GM12878 (cell line): ENCODE results near the gene TTYH1. TPM values are rescaled to one million over a fixed set of nuclear protein-coding genes. Genes with fewer than 3 reads are reported as not detected.

Experiments used
- ATAC-seq: fragments of 200-7000 bp; cut with Tn5 transposase; 3 replicates; pipeline ENCODE4 v1.9.1; 2020; ENCODE audit warnings: mild to moderate bottlenecking, moderate library complexity
- BruUV-seq: library from RNA; stranded (reverse); fragments of 400-500 nt; replicated peaks from 2 replicates; lab custom pipeline; 2021; lab: Mats Ljungman, UMichigan
- CTCF ChIA-PET: fragments of 300-600 bp; sonication (Branson Sonifier 250); formaldehyde crosslinking; extraction: SDS; loops from one replicate; lab custom pipeline; 2021; ENCODE audit warnings: inconsistent platforms; lab: Yijun Ruan, JAX
- POLR2A ChIA-PET: fragments of 350-600 bp; formaldehyde crosslinking; extraction: SDS; loops from one replicate; lab custom pipeline; 2021; ENCODE audit warnings: inconsistent platforms; lab: Charles Lee
- RAD21 ChIA-PET: fragments of 300-600 bp; sonication (Branson Sonifier 250); formaldehyde crosslinking; loops from one replicate; lab custom pipeline; 2023; ENCODE audit warnings: antibody characterized with exemption; ENCODE audit not compliant: unreplicated experiment; lab: Charles Lee
- SMC1A ChIA-PET: fragments of 300-600 bp; sonication (Branson Sonifier 250); formaldehyde crosslinking; loops from one replicate; lab custom pipeline; 2023; ENCODE audit not compliant: unreplicated experiment, uncharacterized antibody; lab: Charles Lee
- DNase-seq: peaks from one replicate; pipeline ENCODE4 v3.0.0-alpha.2; 2011; ENCODE audit warnings: low read depth, low spot score
- FAIRE-seq: peaks from 3 replicates; lab custom pipeline; 2011; peaks lifted over from hg19 to GRCh38; lab: Jason Lieb, UNC
- H2AFZ ChIP-seq: 2 replicates; pipeline ENCODE4 v1.6.0; 2011; ENCODE audit warnings: low read depth, low read length, control low read depth; ENCODE audit not compliant: control insufficient read depth
- H3K27ac ChIP-seq: 2 replicates; pipeline ENCODE4 v1.5.1; 2011; ENCODE audit warnings: control low read depth; ENCODE audit not compliant: control insufficient read depth, insufficient read depth
- H3K27me3 ChIP-seq, 2 experiments: replicated peaks in 1 of 2; 2 replicates each; pipeline versions ENCODE4 v1.6.0 to v1.6.1; 2011; ENCODE audit warnings: low read length in 1 of 2; ENCODE audit not compliant: control insufficient read depth in 2 of 2, insufficient read depth in 2 of 2
- H3K36me3 ChIP-seq, 2 experiments: 2 replicates each; pipeline ENCODE4 v1.5.1; 2011; ENCODE audit warnings: low read length in 1 of 2; ENCODE audit not compliant: control insufficient read depth in 2 of 2, insufficient read depth in 2 of 2
- H3K4me1 ChIP-seq: 2 replicates; pipeline ENCODE4 v1.6.1; 2011; ENCODE audit warnings: mild to moderate bottlenecking, low read length, moderate library complexity, mixed read lengths; ENCODE audit not compliant: control insufficient read depth, insufficient read depth
- H3K4me2 ChIP-seq: 2 replicates; pipeline ENCODE4 v1.6.0; 2011; ENCODE audit warnings: control low read depth; ENCODE audit not compliant: control insufficient read depth, insufficient read depth
- H3K4me3 ChIP-seq: fragments of 200-600 bp; sonication (generic); 2 replicates; pipeline ENCODE4 v1.5.1; 2016
- H3K79me2 ChIP-seq: 2 replicates; pipeline ENCODE4 v1.6.0; 2011; ENCODE audit warnings: low read length; ENCODE audit not compliant: control insufficient read depth, insufficient read depth
- H3K9ac ChIP-seq: 2 replicates; pipeline ENCODE4 v1.8.0; 2011; ENCODE audit warnings: low read length, control low read depth, mixed read lengths; ENCODE audit not compliant: control insufficient read depth, insufficient read depth
- H3K9me3 ChIP-seq: replicated peaks from 3 replicates; pipeline ENCODE4 v1.5.1; 2011; ENCODE audit warnings: mild to moderate bottlenecking, low read length; ENCODE audit not compliant: control insufficient read depth, insufficient read depth
- H4K20me1 ChIP-seq: 2 replicates; pipeline ENCODE4 v1.6.0; 2011; ENCODE audit not compliant: control insufficient read depth, insufficient read depth
- BACH1 ChIP-seq: fragments of 450-650 bp; IDR thresholded peaks from 2 replicates; pipeline ENCODE4 v1.6.1; 2017; ENCODE audit warnings: mild to moderate bottlenecking, borderline replicate concordance
- CBFB ChIP-seq: IDR thresholded peaks from 2 replicates; pipeline ENCODE4 v1.6.1; 2016; ENCODE audit warnings: antibody characterized with exemption, low read depth
- CBX3 ChIP-seq: fragments of 200-600 bp; sonication (generic); IDR thresholded peaks from 2 replicates; pipeline ENCODE4 v1.6.1; 2016; ENCODE audit warnings: low read depth, borderline replicate concordance
- CHD1 ChIP-seq: IDR thresholded peaks from 2 replicates; pipeline ENCODE4 v1.6.1; 2012; ENCODE audit warnings: low read depth, low read length, improper control_type of control experiment
- CREB1 ChIP-seq: IDR thresholded peaks from 2 replicates; pipeline ENCODE4 v1.6.1; 2012; ENCODE audit warnings: low read depth, mild to moderate bottlenecking, inconsistent platforms
- FOXM1 ChIP-seq: IDR thresholded peaks from 2 replicates; pipeline ENCODE4 v1.6.1; 2012; ENCODE audit warnings: low read depth, mild to moderate bottlenecking, inconsistent platforms, low read length, moderate library complexity
- HCFC1 ChIP-seq: fragments of 150-350 bp; IDR thresholded peaks from 2 replicates; pipeline ENCODE4 v1.6.1; 2014; ENCODE audit warnings: low read length
- KAT2A ChIP-seq: conservative IDR thresholded peaks from 2 replicates; pipeline ENCODE4 v1.6.1; 2011; ENCODE audit warnings: low read depth, low read length; ENCODE audit not compliant: control insufficient read depth
- KLF5 ChIP-seq: fragments of 450-650 bp; IDR thresholded peaks from 2 replicates; pipeline ENCODE4 v1.6.1; 2014; ENCODE audit warnings: mild to moderate bottlenecking; ENCODE audit not compliant: partially characterized antibody
- MYC ChIP-seq: IDR thresholded peaks from 2 replicates; pipeline ENCODE4 v1.6.1; 2011; ENCODE audit warnings: mild to moderate bottlenecking, low read length, moderate library complexity, inconsistent platforms; ENCODE audit not compliant: insufficient read depth, insufficient replicate concordance, insufficient read length, severe bottlenecking
- NFIC ChIP-seq: IDR thresholded peaks from 2 replicates; pipeline ENCODE4 v1.6.1; 2012; ENCODE audit warnings: low read depth, mild to moderate bottlenecking, inconsistent platforms, low read length, moderate library complexity
- NFXL1 ChIP-seq: fragments of 450-650 bp; IDR thresholded peaks from 2 replicates; pipeline ENCODE4 v1.6.1; 2017; ENCODE audit warnings: antibody characterized with exemption, mild to moderate bottlenecking, borderline replicate concordance
- POLR2A ChIP-seq: IDR thresholded peaks from 2 replicates; pipeline ENCODE4 v1.6.1; 2011; ENCODE audit warnings: low read depth, mild to moderate bottlenecking, low read length
- POLR2AphosphoS2 ChIP-seq: IDR thresholded peaks from 2 replicates; pipeline ENCODE4 v1.6.1; 2011; ENCODE audit warnings: low read depth, mild to moderate bottlenecking, low read length, improper control_type of control experiment, moderate library complexity
- RAD51 ChIP-seq: fragments of 450-650 bp; IDR thresholded peaks from 2 replicates; pipeline ENCODE4 v1.6.1; 2016; ENCODE audit warnings: moderate library complexity, mild to moderate bottlenecking, inconsistent platforms
- RBBP5 ChIP-seq: fragments of 200-600 bp; sonication (generic); conservative IDR thresholded peaks from 2 replicates; pipeline ENCODE4 v1.6.1; 2016
- YY1 ChIP-seq: IDR thresholded peaks from 2 replicates; pipeline ENCODE4 v1.6.1; 2011; ENCODE audit warnings: low read depth, mild to moderate bottlenecking, low read length
- in situ Hi-C: fragments of 300-500 bp; cut with MboI; formaldehyde crosslinking; loops from 9 replicates; pipeline ENCODE4 v1.14.3; 2018; ENCODE audit warnings: mixed read lengths
- intact Hi-C: fragments of 100-400 bp; cut with micrococcal nuclease; formaldehyde crosslinking; loops from one replicate; pipeline ENCODE4 v1.14.2; 2022; ENCODE audit not compliant: unreplicated experiment
- polyA plus RNA-seq, 11 experiments: library from polyadenylated mRNA; depleted of rRNA in 4 of 11; unstranded in 6 of 11; stranded (reverse) in 5 of 11; fragments of >200 nt; fragmentation: Nextera tagmentation in 4 of 11; fragmentation: Illumina TruSeq in 1 of 11; extraction: Ambion mirVana in 4 of 11; extraction: Trizol in 1 of 11; gene quantifications; 1 replicate in 1 of 11; 2 replicates in 10 of 11; pipeline versions ENCODE4 v1.2.1 to v1.2.3, GENCODE V29; 2011 to 2016; ENCODE audit warnings: inconsistent platforms in 2 of 11, missing spikeins in 2 of 11, low read depth in 1 of 11
- total RNA-seq, 4 experiments: library from RNA; depleted of rRNA in 3 of 4; stranded (reverse); fragments of >200 nt in 3 of 4; fragmentation: Illumina TruSeq in 1 of 4; extraction: Trizol in 1 of 4; gene quantifications; 2 replicates each; pipeline versions ENCODE4 v1.2.1 to v1.2.3, GENCODE V29; 2013 to 2021
- TF ChIP-seq, protein P1 (sequence below): IDR thresholded peaks from 2 replicates; pipeline ENCODE4 v1.6.1; 2012; ENCODE audit warnings: low read depth, low read length, improper control_type of control experiment

TTYH1 gene
- total and polyA plus RNA-seq, 10 of the 15 experiments (the other 5 are each of a cell fraction or from before 2014, with no cell fraction given) = 0.01 to 0.36 (median 0.09) TPM; not detected in 3

DNA sequence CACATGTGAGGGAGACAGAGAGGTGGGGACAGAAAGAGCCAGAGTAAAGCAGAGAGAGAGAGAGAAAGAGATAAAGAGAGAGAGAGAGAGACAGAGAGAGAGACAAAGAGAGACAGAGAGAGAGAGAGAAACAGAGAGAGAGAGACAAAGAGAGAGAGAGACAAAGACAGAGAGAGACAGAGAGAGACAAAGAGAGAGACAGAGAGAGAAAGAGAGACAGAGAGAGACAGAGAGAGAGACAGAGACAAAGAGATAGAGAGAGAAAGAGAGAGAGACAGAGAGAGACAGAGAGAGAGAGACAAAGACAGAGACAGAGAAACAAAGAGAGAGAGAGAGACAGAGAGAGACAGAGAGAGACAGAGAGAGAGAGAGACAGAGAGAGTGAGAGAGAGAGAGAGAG lies 4.2 kb upstream of the TTYH1 start:
- ATAC-seq (no peak), FAIRE-seq (no peak), DNase-seq (no peak)
- Histone ChIP-seq H3K36me3 (no peaks in the 10 kb centered on the region), H2AFZ (no peak overlapping the region), H3K4me2 (no peak overlapping the region), H3K79me2 (no peaks in the 10 kb centered on the region), H3K4me3 (no peak overlapping the region), H4K20me1 (no peaks in the 10 kb centered on the region), H3K4me1 (no peaks in the 10 kb centered on the region), H3K9me3 (no peaks in the 10 kb centered on the region; the same call in 2 of the 3 replicates), H3K27ac (no peak overlapping the region), H3K27me3 (peaks cover 0 to 3% of the 10 kb centered on the region in 2 experiments; a peak in 1 of 4 replicates), H3K9ac (no peak overlapping the region)
- intact Hi-C loops (no loop called here), in situ Hi-C loops (no loop called here)
- TF ChIP-seq RAD51 = no peak
- TF ChIP-seq, protein P1, sequence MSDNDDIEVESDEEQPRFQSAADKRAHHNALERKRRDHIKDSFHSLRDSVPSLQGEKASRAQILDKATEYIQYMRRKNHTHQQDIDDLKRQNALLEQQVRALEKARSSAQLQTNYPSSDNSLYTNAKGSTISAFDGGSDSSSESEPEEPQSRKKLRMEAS = no peak
- no peak for TF ChIP-seq RBBP5
- no peak for TF ChIP-seq FOXM1
- TF ChIP-seq MYC = no peak
- no peak for TF ChIP-seq POLR2AphosphoS2
- no peak for TF ChIP-seq CHD1
- TF ChIP-seq NFIC = no peak
- no peak for TF ChIP-seq CBFB
- no peak for TF ChIP-seq HCFC1
- TF ChIP-seq KAT2A = no peak
- TF ChIP-seq NFXL1 = no peak
- no peak for TF ChIP-seq KLF5
- no peak for TF ChIP-seq BACH1
- no peak for TF ChIP-seq CBX3
- no peak for TF ChIP-seq CREB1
- no peak for TF ChIP-seq YY1
- no peak for TF ChIP-seq POLR2A
- POLR2A ChIA-PET = no interaction called here
- BruUV-seq = no TSS peak
- SMC1A ChIA-PET = interaction anchor here (1.2 kb wide), 1 partner anchor 21 kb away, joined by 3 read pairs; no protein-coding TSS in a partner anchor
- RAD21 ChIA-PET = interaction anchor here (1.1 to 1.3 kb wide), 2 partner anchors 20 to 37 kb away, joined by 3 to 5 read pairs; no protein-coding TSS in a partner anchor
- CTCF ChIA-PET = no interaction called here
